Right lobe of liver (tissue), 4 donors: ENCODE results near the gene ALDH1L1.

Experiments
- POLR2A ChIP-seq: fragments of 450-650 bp; IDR thresholded peaks from one replicate; pipeline ENCODE4 v1.6.1; 2017; ENCODE audit warnings: antibody characterized with exemption, mild to moderate bottlenecking
- TF ChIP-seq, protein P1 (sequence below), 4 donors: fragments of 200-600 bp in 3 of 4; fragments of 450-650 bp in 1 of 4; IDR thresholded peaks; one replicate each; pipeline versions ENCODE4 v1.5.1 to v1.8.0; 2016 to 2022; ENCODE audit warnings: antibody characterized with exemption in 4 of 4, mild to moderate bottlenecking in 2 of 4
- donor health status: DM: no; HTN: no; CAD: no.
- donor health status: DM: no; HTN: no; CAD: no.
- donor health status: DM: no; HTN: yes; CAD: no.

DNA sequence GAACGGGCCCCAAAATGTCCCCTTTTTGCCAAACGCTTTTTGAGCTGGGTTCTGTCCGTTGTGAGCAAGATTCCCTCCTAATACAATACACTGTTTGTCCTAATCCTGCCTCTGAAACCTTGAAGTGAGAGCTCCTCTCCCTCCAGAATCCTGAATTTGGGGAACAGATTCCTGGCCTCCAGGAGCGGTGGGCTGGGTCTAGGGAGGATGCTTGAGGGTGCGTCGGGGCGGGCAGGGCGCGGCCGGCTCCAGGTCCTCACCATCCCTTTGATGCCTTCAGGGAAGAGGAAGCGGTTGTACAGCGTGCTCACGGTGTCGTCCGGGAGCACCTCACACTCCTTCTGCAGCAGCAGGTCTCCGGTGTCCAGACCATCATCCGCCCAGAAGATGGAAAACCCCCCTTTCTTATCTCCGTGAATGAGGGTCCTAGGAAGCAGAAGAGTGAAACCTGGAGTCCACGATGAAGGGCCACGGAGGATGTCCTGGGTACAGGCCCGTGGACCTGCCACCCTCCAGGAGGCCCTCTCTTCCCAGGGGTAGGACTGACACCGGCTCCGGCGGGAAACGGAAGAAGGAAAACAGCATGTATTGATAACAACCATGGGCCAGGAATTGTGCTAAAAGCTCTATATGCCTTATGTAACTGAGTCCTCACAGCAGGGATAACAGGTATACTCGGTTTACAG lies 23.2 kb downstream of the ALDH1L1 start:
- TF ChIP-seq, protein P1, sequence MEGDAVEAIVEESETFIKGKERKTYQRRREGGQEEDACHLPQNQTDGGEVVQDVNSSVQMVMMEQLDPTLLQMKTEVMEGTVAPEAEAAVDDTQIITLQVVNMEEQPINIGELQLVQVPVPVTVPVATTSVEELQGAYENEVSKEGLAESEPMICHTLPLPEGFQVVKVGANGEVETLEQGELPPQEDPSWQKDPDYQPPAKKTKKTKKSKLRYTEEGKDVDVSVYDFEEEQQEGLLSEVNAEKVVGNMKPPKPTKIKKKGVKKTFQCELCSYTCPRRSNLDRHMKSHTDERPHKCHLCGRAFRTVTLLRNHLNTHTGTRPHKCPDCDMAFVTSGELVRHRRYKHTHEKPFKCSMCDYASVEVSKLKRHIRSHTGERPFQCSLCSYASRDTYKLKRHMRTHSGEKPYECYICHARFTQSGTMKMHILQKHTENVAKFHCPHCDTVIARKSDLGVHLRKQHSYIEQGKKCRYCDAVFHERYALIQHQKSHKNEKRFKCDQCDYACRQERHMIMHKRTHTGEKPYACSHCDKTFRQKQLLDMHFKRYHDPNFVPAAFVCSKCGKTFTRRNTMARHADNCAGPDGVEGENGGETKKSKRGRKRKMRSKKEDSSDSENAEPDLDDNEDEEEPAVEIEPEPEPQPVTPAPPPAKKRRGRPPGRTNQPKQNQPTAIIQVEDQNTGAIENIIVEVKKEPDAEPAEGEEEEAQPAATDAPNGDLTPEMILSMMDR (IDR thresholded peaks at IDR 0.05): no peak
- TF ChIP-seq POLR2A: no peak
